DOHH2 (cell line): ENCODE measurements around the gene SARS1.

Experiments
- EZH2phosphoT487 ChIP-seq: fragments of 200-600 bp; sonication (generic); IDR thresholded peaks from 2 replicates; pipeline ENCODE4 v1.6.1; 2017; ENCODE audit warnings: borderline replicate concordance, mild to moderate bottlenecking, antibody characterized with exemption, low read length, moderate library complexity, mixed read lengths
- TF ChIP-seq, protein P1 (sequence below): fragments of 200-600 bp; sonication (generic); IDR thresholded peaks from one replicate; pipeline ENCODE4 v1.5.1; 2014; ENCODE audit warnings: antibody characterized with exemption, mild to moderate bottlenecking, low read depth, low read length; ENCODE audit not compliant: poor library complexity, severe bottlenecking

- TF ChIP-seq, protein P1, sequence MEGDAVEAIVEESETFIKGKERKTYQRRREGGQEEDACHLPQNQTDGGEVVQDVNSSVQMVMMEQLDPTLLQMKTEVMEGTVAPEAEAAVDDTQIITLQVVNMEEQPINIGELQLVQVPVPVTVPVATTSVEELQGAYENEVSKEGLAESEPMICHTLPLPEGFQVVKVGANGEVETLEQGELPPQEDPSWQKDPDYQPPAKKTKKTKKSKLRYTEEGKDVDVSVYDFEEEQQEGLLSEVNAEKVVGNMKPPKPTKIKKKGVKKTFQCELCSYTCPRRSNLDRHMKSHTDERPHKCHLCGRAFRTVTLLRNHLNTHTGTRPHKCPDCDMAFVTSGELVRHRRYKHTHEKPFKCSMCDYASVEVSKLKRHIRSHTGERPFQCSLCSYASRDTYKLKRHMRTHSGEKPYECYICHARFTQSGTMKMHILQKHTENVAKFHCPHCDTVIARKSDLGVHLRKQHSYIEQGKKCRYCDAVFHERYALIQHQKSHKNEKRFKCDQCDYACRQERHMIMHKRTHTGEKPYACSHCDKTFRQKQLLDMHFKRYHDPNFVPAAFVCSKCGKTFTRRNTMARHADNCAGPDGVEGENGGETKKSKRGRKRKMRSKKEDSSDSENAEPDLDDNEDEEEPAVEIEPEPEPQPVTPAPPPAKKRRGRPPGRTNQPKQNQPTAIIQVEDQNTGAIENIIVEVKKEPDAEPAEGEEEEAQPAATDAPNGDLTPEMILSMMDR: peak; percentile 99
- TF ChIP-seq EZH2phosphoT487: no peak
These were observed 50.1 kb downstream of the SARS1 start for GRCh38 chr1:109263597-109264378.
